ENCODE measurements around the gene CASK.

GRCh38 chrX:41828826-41829225 lies 94.5 kb downstream of the CASK start:
- TF ChIP-seq CTCF (IDR thresholded peaks at IDR 0.05) (no peak), POLR2A (IDR thresholded peaks at IDR 0.05) (no peak)

Measured in adrenal gland (tissue), 5 donors.